ENCODE data around the gene MAP6D1.

MAP6D1 gene

GRCh38 chr3:183811638-183812037, 13.7 kb downstream of the MAP6D1 start:
- no peak overlapping the region for H3K4me3 ChIP-seq (ENCODE audit: low read depth, low read length)
- DNase-seq (ENCODE audit: low read depth) = no peak
- TF ChIP-seq CTCF (conservative IDR thresholded peaks at IDR 0.05; ENCODE audit: low read depth, low read length) = no peak

- no peak overlapping the region for H3K4me3 ChIP-seq (ENCODE audit: low read depth, low read length)
- no peak for DNase-seq (ENCODE audit: low read depth)
- TF ChIP-seq CTCF (conservative IDR thresholded peaks at IDR 0.05; ENCODE audit: low read depth, low read length) = no peak
Observed at GRCh38 chr3:183810643-183811594, 14.5 kb downstream of the MAP6D1 start.

GRCh38 chr3:183809270-183809669, 16.1 kb downstream of the MAP6D1 start:
- H3K4me3 ChIP-seq (ENCODE audit: low read depth, low read length) = no peak overlapping the region
- DNase-seq (ENCODE audit: low read depth) = no peak
- no peak for TF ChIP-seq CTCF (conservative IDR thresholded peaks at IDR 0.05; ENCODE audit: low read depth, low read length)

GRCh38 chr3:183808355-183808754, 17.0 kb downstream of the MAP6D1 start:
- TF ChIP-seq CTCF (conservative IDR thresholded peaks at IDR 0.05; ENCODE audit: low read depth, low read length) = no peak
- no peak for DNase-seq (ENCODE audit: low read depth)
- no peak overlapping the region for H3K4me3 ChIP-seq (ENCODE audit: low read depth, low read length)

- TF ChIP-seq CTCF (conservative IDR thresholded peaks at IDR 0.05; ENCODE audit: low read depth, low read length) = no peak
- H3K4me3 ChIP-seq (ENCODE audit: low read depth, low read length) = no peak overlapping the region
- no peak for DNase-seq (ENCODE audit: low read depth)
Observed at GRCh38 chr3:183807881-183808280, 17.5 kb downstream of the MAP6D1 start.

GRCh38 chr3:183807209-183807728, 18.1 kb downstream of the MAP6D1 start:
- H3K4me3 ChIP-seq (ENCODE audit: low read depth, low read length) = no peak overlapping the region
- no peak for DNase-seq (ENCODE audit: low read depth)
- TF ChIP-seq CTCF (conservative IDR thresholded peaks at IDR 0.05; ENCODE audit: low read depth, low read length) = no peak

Data from choroid plexus epithelial cell (primary cell).